Sigmoid colon (tissue), 7 donors: ENCODE measurements around the gene NRG2. TPM values are rescaled to one million over a fixed set of nuclear protein-coding genes. Genes with fewer than 3 reads are reported as not detected.

ENCODE experiments used
- DNase-seq: peaks from one replicate; pipeline ENCODE4 v3.0.0-alpha.2; 2019
- H3K27ac ChIP-seq, 4 donors: fragments of 200-600 bp; sonication (generic); one replicate each; pipeline ENCODE4 v1.5.1; 2016 to 2019; ENCODE audit warnings: mild to moderate bottlenecking in 1 of 4
- H3K27me3 ChIP-seq, 3 donors: fragments of 200-600 bp; sonication (generic); one replicate each; pipeline ENCODE4 v1.5.1; 2019; ENCODE audit warnings: mild to moderate bottlenecking in 1 of 3
- H3K36me3 ChIP-seq, 4 donors: fragments of 200-600 bp; sonication (generic); one replicate each; pipeline ENCODE4 v1.5.1; 2016 to 2019
- H3K4me1 ChIP-seq, 4 donors: fragments of 200-600 bp; sonication (generic); one replicate each; pipeline ENCODE4 v1.5.1; 2017 to 2019
- H3K4me3 ChIP-seq, 4 donors: fragments of 200-600 bp; sonication (generic); one replicate each; pipeline ENCODE4 v1.5.1; 2017 to 2019; ENCODE audit warnings: mild to moderate bottlenecking in 2 of 4, moderate library complexity in 1 of 4
- H3K9me3 ChIP-seq, 4 donors: fragments of 200-600 bp in 3 of 4; sonication (generic) in 3 of 4; one replicate each; pipeline versions ENCODE4 v1.5.1 to v1.6.1; 2013 to 2019
- CTCF ChIP-seq, 4 experiments: fragments of 450-650 bp in 3 of 4; fragments of 200-600 bp in 1 of 4; IDR thresholded peaks; one replicate each; pipeline ENCODE4 v1.5.1; 2016 to 2019; ENCODE audit warnings: antibody characterized with exemption in 4 of 4, mild to moderate bottlenecking in 3 of 4, moderate library complexity in 2 of 4
- EP300 ChIP-seq, 4 donors: sonication (generic); formaldehyde crosslinking; IDR thresholded peaks; one replicate each; pipeline ENCODE4 v1.6.1; 2017; ENCODE audit warnings: antibody characterized with exemption in 4 of 4
- POLR2A ChIP-seq, 2 donors: fragments of 450-650 bp; IDR thresholded peaks; one replicate each; pipeline ENCODE4 v1.6.1; 2016; ENCODE audit warnings: antibody characterized with exemption in 2 of 2, mild to moderate bottlenecking in 2 of 2, moderate library complexity in 2 of 2
- POLR2AphosphoS5 ChIP-seq, 4 donors: sonication (generic); formaldehyde crosslinking; IDR thresholded peaks; one replicate each; pipeline ENCODE4 v1.6.1; 2017; ENCODE audit warnings: antibody characterized with exemption in 4 of 4
- WGBS, 2 donors: extraction: QIAGEN DNeasy Blood & Tissue Kit; methylation state at CpG; one replicate each; pipeline ENCODE4 v1.1.7; 2013; 5-methylcytosine and 5-hydroxymethylcytosine counted together
- intact Hi-C: fragments of 100-400 bp; cut with DNase I; formaldehyde crosslinking; loops from one replicate; pipeline ENCODE4 v1.15.1; 2023
- polyA plus RNA-seq, 3 donors: library from polyadenylated mRNA; stranded (reverse); fragments of 200-250 nt; gene quantifications; one replicate each; pipeline ENCODE4 v1.2.3, GENCODE V29; 2013
- total RNA-seq, 4 donors: library from RNA; depleted of rRNA; stranded (reverse); fragments of >200 nt; gene quantifications; one replicate each; pipeline ENCODE4 v1.1.0, GENCODE V29; 2016
- donor health status: healthy with polysubstance abuse.
- donor health status: Bipolar disorder and iron deficiency.
- donor health status: healthy.

NRG2 gene
- total and polyA plus RNA-seq, 7 donors: 0.80 to 11.9 (median 4.8) TPM; not detected in 2

- TF ChIP-seq POLR2A (IDR thresholded peaks at IDR 0.05) (no peak), POLR2AphosphoS5 (IDR thresholded peaks at IDR 0.05) (no peak), CTCF (IDR thresholded peaks at IDR 0.05) (no peak), EP300 (IDR thresholded peaks at IDR 0.05) (no peak)
- Histone ChIP-seq H3K4me1 (peaks cover 0 to 17% (median 15%) of the 10 kb centered on the region in 4 donors), H3K9me3 (no peaks in the 10 kb centered on the region), H3K27me3 (no peaks in the 10 kb centered on the region), H3K36me3 (no peaks in the 10 kb centered on the region), H3K4me3 (no peak overlapping the region), H3K27ac (no peak overlapping the region)
- WGBS, 2 donors: 66 to 82% methylated on average over 12 of the region's 12 CpGs
- intact Hi-C loops: loop anchor here (2.0 to 10.0 kb wide), 2 partner anchors 104 to 280 kb away; no protein-coding TSS in a partner anchor
- no peak for DNase-seq
Observed at GRCh38 chr5:139864716-139865483, 178.2 kb downstream of the NRG2 start.

GRCh38 chr5:139863855-139864558 is 179.1 kb downstream of the NRG2 start:
- peak; percentile 83 for DNase-seq
- Histone ChIP-seq H3K36me3 (no peaks in the 10 kb centered on the region), H3K9me3 (no peaks in the 10 kb centered on the region), H3K4me1 (peaks cover 0 to 17% (median 15%) of the 10 kb centered on the region in 4 donors), H3K27ac (peak overlapping the region in 2 of 4 donors; percentile 53 to 54), H3K27me3 (no peaks in the 10 kb centered on the region), H3K4me3 (no peak overlapping the region)
- intact Hi-C loops: loop anchor here (1.0 to 10.0 kb wide), 3 partner anchors 77 to 281 kb away; no protein-coding TSS in a partner anchor
- 4 to 18% methylated on average over 5 of the region's 5 CpGs for WGBS, 2 donors
- TF ChIP-seq POLR2A (IDR thresholded peaks at IDR 0.05) (no peak), EP300 (IDR thresholded peaks at IDR 0.05) (no peak), CTCF (IDR thresholded peaks at IDR 0.05) (peak; percentile 57 to 86 (median 76)), POLR2AphosphoS5 (IDR thresholded peaks at IDR 0.05) (no peak)

- H3K27me3 ChIP-seq: no peaks in the 10 kb centered on the region
- 76 to 77% methylated on average over 9 of the region's 9 CpGs for WGBS, 2 donors
- peaks cover 0 to 17% (median 15%) of the 10 kb centered on the region in 4 donors for H3K4me1 ChIP-seq
- no peak overlapping the region for H3K4me3 ChIP-seq
- H3K36me3 ChIP-seq: no peaks in the 10 kb centered on the region
- H3K27ac ChIP-seq: peak overlapping the region in 2 of 4 donors; percentile 53 to 54
- TF ChIP-seq POLR2A (IDR thresholded peaks at IDR 0.05): no peak
- no peak for TF ChIP-seq CTCF (IDR thresholded peaks at IDR 0.05)
- TF ChIP-seq POLR2AphosphoS5 (IDR thresholded peaks at IDR 0.05): peak in 2 of 4 donors; percentile 21 to 30
- no peak for TF ChIP-seq EP300 (IDR thresholded peaks at IDR 0.05)
- DNase-seq: peak; percentile 90
- intact Hi-C loops: loop anchor here (1.0 to 10.0 kb wide), 2 partner anchors 76 to 281 kb away; no protein-coding TSS in a partner anchor
- no peaks in the 10 kb centered on the region for H3K9me3 ChIP-seq
Observed at GRCh38 chr5:139863361-139863760, 179.7 kb downstream of the NRG2 start.

GRCh38 chr5:139862803-139863202 is 180.3 kb downstream of the NRG2 start:
- peaks cover 0 to 17% (median 15%) of the 10 kb centered on the region in 4 donors for H3K4me1 ChIP-seq
- WGBS, 2 donors: 55 to 71% methylated on average over 2 of the region's 2 CpGs
- intact Hi-C loops: loop anchor here (1.0 to 10.0 kb wide), 2 partner anchors 76 to 282 kb away; no protein-coding TSS in a partner anchor
- H3K27ac ChIP-seq: peak overlapping the region in 3 of 4 donors; percentile 5 to 54 (median 53)
- DNase-seq: no peak
- H3K4me3 ChIP-seq: no peak overlapping the region
- H3K27me3 ChIP-seq: no peaks in the 10 kb centered on the region
- no peaks in the 10 kb centered on the region for H3K9me3 ChIP-seq
- TF ChIP-seq POLR2AphosphoS5 (IDR thresholded peaks at IDR 0.05) (no peak), EP300 (IDR thresholded peaks at IDR 0.05) (no peak), CTCF (IDR thresholded peaks at IDR 0.05) (no peak), POLR2A (IDR thresholded peaks at IDR 0.05) (no peak)
- no peaks in the 10 kb centered on the region for H3K36me3 ChIP-seq
